ENCODE results near the gene DBNDD1. TPM values are rescaled to one million over a fixed set of nuclear protein-coding genes. Genes with fewer than 3 reads are reported as not detected.

Gene DBNDD1
- total RNA-seq, 1 experiment from 2014 or later: 71.4 TPM

GRCh38 chr16:90027611-90028010, 8.4 kb upstream of the DBNDD1 start:
- peak; percentile 45 for DNase-seq
- no peaks in the 10 kb centered on the region for H3K27me3 ChIP-seq (ENCODE audit: control insufficient read depth, insufficient read depth, low read length)

DNA sequence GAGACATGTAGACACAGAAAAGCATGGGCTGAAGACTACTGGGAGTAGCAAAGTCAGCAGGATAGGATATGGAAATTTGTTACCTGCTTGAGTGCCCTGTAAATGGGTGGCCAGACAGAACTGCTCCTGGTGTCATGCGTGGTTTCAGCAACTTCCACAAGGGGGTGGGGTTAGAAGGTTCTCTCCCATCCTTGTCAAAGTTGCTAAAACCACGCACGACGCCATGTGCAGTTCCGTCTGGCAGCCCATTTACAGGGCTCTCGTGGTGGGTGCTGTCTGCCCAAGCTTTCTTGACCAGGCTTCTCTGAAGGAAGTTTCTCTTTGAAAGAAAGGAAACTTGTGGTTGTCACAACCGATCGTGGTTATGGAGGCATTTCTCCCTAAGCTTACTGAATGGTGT, 6.9 kb upstream of the DBNDD1 start:
- no peaks in the 10 kb centered on the region for H3K27me3 ChIP-seq (ENCODE audit: control insufficient read depth, insufficient read depth, low read length)
- H3K4me3 ChIP-seq (ENCODE audit: insufficient read depth, low read depth, low read length): no peak overlapping the region
- H3K36me3 ChIP-seq (replicated peaks; ENCODE audit: control insufficient read depth, insufficient read depth, low read length): peaks cover under 1% of the 10 kb centered on the region; the same call in 1 of the 2 replicates
- DNase-seq: peak; percentile 77

More at GRCh38 chr16:90027611-90028010, 8.4 kb upstream of the DBNDD1 start:
- no peak overlapping the region for H3K4me3 ChIP-seq (ENCODE audit: insufficient read depth, low read depth, low read length)
- H3K36me3 ChIP-seq (replicated peaks; ENCODE audit: control insufficient read depth, insufficient read depth, low read length): peaks cover 5% of the 10 kb centered on the region; the same call in 1 of the 2 replicates

DNA sequence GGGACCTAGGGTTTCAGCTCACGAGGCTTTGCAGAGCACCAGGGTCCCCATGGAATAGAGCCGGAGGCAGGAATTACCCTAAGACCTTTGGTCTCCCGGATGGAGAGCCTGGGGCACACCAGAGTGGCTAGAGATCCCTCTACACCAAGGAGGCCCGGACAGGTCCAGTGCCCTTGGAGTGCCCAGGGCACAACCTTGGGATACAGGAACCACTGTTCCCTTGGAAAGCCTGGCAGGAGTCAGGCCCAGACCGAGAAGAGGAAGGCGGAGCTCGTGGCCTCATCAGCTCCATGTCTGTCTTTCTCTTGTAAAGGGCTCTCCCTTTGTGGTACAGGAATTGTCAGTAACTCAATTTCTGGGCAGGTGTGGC, 3.8 kb upstream of the DBNDD1 start:
- Histone ChIP-seq H3K4me3 (ENCODE audit: insufficient read depth, low read depth, low read length) (peak overlapping the region; percentile 50), H3K36me3 (replicated peaks; ENCODE audit: control insufficient read depth, insufficient read depth, low read length) (no peaks in the 10 kb centered on the region; the same call in 1 of the 2 replicates), H3K27me3 (ENCODE audit: control insufficient read depth, insufficient read depth, low read length) (0 out of 2 replicates have a peak, but pooled peaks cover 1% of the 10 kb centered on the region)
- no peak for DNase-seq

GRCh38 chr16:90022209-90023077, 3.2 kb upstream of the DBNDD1 start:
- H3K4me3 ChIP-seq (ENCODE audit: insufficient read depth, low read depth, low read length): peak overlapping the region; percentile 50

DNA sequence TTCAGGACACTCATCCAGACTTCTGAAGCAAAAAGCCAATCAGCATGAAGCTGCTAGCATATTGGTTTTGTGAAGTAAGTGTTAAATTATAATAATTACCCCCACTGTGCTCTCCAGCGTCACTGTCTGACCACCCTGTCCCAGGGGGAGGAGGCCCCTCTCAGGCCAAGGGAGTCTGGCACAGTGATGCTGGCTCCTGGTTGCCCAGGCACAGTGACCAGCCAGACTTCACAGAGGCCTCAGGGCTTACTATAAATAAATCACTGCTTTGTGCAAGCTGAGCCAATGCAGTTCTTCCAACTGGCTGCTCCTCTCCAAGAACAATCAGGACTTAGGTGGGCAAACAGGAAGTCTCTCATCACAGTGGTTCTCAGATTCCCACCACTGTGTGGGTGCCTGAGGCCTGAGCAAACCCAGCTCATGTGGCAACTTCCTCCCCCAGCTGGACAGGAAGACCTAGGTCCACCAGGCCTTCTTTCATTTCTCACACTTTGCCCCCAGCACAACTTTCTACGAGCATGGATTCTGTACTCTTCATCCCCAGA, 1.7 kb upstream of the DBNDD1 start:
- H3K36me3 ChIP-seq (replicated peaks; ENCODE audit: control insufficient read depth, insufficient read depth, low read length): no peaks in the 10 kb centered on the region
- H3K27me3 ChIP-seq (ENCODE audit: control insufficient read depth, insufficient read depth, low read length): peaks cover 1% of the 10 kb centered on the region; the same call in 1 of the 2 replicates
- no peak for DNase-seq
- H3K4me3 ChIP-seq (ENCODE audit: insufficient read depth, low read depth, low read length): no peak overlapping the region

More at GRCh38 chr16:90022209-90023077, 3.2 kb upstream of the DBNDD1 start:
- no peak for DNase-seq
- H3K36me3 ChIP-seq (replicated peaks; ENCODE audit: control insufficient read depth, insufficient read depth, low read length): no peaks in the 10 kb centered on the region
- peaks cover 1% of the 10 kb centered on the region; the same call in 1 of the 2 replicates for H3K27me3 ChIP-seq (ENCODE audit: control insufficient read depth, insufficient read depth, low read length)

DNA sequence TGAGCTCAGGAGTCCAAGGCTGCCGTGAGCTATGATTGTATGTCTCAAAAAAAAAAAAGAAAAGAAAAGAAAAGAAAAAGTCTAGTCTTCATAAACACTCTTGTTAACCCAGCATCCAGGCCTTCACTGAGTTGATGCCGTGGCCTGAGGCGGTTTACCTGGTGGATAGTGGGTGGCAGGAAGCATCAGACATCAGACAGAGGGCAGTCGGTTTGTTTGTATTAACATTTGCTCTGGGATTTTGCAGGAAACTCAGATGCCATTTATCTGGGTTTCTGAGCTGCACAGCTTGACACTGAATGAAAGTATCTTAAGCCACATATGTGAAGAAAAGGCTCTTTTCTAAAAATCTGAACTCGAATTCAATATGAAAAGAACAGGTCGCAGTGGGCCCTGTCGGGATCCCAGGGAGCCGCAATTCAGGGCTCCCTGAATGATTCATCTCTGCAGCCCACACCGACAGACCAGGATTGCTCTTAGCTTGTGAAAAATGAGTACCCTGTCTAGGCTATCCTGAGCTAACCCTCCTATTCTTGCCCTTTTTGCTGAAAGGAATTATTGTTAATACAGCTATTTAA, 1.1 kb upstream of the DBNDD1 start:
- peak; percentile 78 for DNase-seq
- Histone ChIP-seq H3K36me3 (replicated peaks; ENCODE audit: control insufficient read depth, insufficient read depth, low read length) (no peaks in the 10 kb centered on the region; the same call in 1 of the 2 replicates), H3K27me3 (ENCODE audit: control insufficient read depth, insufficient read depth, low read length) (peaks cover 1% of the 10 kb centered on the region; the same call in 1 of the 2 replicates), H3K4me3 (ENCODE audit: insufficient read depth, low read depth, low read length) (peak overlapping the region; percentile 60)

- peak; percentile 99 for DNase-seq
- Histone ChIP-seq H3K36me3 (replicated peaks; ENCODE audit: control insufficient read depth, insufficient read depth, low read length) (no peaks in the 10 kb centered on the region; the same call in 1 of the 2 replicates), H3K27me3 (ENCODE audit: control insufficient read depth, insufficient read depth, low read length) (peaks cover 1% of the 10 kb centered on the region; the same call in 1 of the 2 replicates), H3K4me3 (ENCODE audit: insufficient read depth, low read depth, low read length) (peak overlapping the region; percentile 60)
Measured at GRCh38 chr16:90019543-90020259, 445 bp upstream of the DBNDD1 start.

GRCh38 chr16:90018297-90018651, 982 bp downstream of the DBNDD1 start:
- no peak for DNase-seq
- Histone ChIP-seq H3K27me3 (ENCODE audit: control insufficient read depth, insufficient read depth, low read length) (peaks cover 1% of the 10 kb centered on the region; the same call in 1 of the 2 replicates), H3K4me3 (ENCODE audit: insufficient read depth, low read depth, low read length) (peak overlapping the region; percentile 82), H3K36me3 (replicated peaks; ENCODE audit: control insufficient read depth, insufficient read depth, low read length) (no peaks in the 10 kb centered on the region; the same call in 1 of the 2 replicates)

DNA sequence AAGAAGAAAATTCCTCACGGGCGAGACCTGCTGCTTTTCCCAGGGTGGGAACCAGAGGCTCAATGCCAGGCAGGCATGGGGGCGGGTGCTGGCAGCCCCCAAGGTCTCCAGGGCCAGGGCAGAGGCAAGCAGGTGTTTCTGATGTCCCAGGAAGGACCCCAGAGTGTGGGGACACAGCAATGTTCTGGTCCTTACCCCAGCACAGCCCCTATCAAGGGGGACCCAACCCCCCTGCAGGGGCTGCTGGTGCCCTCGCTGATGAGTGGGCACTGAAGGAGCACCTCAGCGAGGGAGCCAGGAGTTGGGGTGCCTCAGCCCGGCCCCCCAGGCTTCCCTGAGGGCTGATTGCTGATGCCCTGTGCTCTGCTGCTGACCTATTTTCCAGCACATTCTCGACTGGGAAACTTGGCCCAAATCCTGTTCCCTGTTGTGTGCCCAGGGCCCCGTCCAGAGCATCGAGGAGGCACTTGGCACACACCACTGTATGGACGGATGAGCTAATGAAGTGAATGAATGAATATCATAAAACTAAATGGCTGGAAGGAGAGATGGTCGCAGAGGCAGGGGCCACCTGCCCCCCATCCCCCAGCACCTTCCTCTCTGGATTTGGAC, 2.8 kb downstream of the DBNDD1 start:
- Histone ChIP-seq H3K4me3 (ENCODE audit: insufficient read depth, low read depth, low read length) (no peak overlapping the region), H3K27me3 (ENCODE audit: control insufficient read depth, insufficient read depth, low read length) (peaks cover 1% of the 10 kb centered on the region; the same call in 1 of the 2 replicates), H3K36me3 (replicated peaks; ENCODE audit: control insufficient read depth, insufficient read depth, low read length) (no peaks in the 10 kb centered on the region; the same call in 1 of the 2 replicates)
- DNase-seq: no peak

DNA sequence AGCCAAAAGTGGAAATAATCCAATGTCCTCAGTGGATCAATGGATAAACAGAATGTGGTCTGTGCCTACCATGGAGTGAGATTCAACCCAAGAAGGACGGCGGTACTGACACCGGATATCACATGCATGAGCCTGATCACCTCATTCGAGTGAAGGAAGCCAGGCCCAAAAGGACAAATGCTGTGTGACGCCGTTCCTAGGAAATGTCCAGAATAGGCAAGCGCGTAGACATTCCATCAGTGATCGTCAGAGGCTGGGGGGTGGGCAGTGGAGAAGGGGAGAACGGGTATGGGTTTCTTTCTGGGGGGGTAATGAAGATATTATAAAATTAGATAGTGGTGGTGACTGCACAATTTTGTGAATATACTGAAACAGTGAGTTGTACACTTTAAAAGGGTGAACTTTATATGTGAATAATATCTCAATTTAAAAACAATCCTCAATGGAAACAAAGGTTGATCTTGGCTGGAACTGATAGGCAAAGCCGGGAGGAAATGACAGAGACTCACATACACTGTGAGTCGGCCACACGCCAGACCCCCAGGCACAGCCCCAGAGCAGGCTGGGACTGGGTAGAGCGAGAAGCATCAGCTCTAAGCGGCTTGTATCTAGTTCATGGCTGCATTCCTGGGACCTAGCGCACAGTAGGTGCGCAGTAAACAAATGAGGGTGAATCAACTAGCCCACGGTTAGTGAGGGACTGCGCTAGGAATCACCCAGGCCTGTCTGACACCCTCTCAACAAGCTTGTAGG, 3.5 kb downstream of the DBNDD1 start:
- Histone ChIP-seq H3K27me3 (ENCODE audit: control insufficient read depth, insufficient read depth, low read length) (peaks cover 1% of the 10 kb centered on the region; the same call in 1 of the 2 replicates), H3K4me3 (ENCODE audit: insufficient read depth, low read depth, low read length) (no peak overlapping the region), H3K36me3 (replicated peaks; ENCODE audit: control insufficient read depth, insufficient read depth, low read length) (no peaks in the 10 kb centered on the region; the same call in 1 of the 2 replicates)
- DNase-seq: no peak

DNA sequence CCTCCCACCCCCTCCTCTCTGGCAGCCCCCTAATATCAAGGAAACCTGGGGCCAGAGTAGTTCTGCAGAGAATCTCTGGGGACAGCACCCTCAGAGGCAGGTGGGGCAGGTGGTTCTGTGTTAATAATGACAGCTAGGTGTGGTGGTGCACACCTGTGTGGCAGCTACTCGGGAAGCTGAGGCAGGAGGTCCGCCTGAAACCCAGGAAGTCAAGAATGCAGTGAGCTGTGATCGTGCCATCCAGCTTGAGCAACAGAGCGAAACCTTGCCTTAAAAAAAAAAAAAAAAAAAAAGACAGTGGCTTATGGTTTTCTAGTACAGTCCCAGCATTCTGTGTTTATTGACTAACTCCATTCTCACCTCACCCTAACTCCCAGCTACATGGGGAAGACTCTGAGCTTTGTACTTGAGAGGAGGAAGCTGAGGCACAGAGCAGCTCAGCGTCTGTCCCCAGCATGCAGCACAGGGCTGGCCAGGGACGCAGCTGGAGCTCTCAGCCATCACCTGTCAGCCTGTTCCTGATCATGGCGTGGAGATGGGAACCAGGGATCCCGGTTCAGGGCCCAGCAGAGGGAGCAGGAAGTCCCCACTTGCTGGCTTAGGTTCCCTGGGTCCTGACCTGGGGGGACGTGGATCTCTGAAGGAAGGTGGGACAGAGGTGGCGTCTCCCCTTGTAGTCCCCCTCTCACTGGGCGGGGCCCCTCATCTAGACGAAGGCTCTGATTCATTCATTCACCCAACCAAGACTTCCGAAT, 6.1 kb downstream of the DBNDD1 start:
- no peak for DNase-seq
- Histone ChIP-seq H3K27me3 (ENCODE audit: control insufficient read depth, insufficient read depth, low read length) (no peaks in the 10 kb centered on the region; the same call in 1 of the 2 replicates), H3K36me3 (replicated peaks; ENCODE audit: control insufficient read depth, insufficient read depth, low read length) (no peaks in the 10 kb centered on the region; the same call in 1 of the 2 replicates), H3K4me3 (ENCODE audit: insufficient read depth, low read depth, low read length) (no peak overlapping the region)

DNA sequence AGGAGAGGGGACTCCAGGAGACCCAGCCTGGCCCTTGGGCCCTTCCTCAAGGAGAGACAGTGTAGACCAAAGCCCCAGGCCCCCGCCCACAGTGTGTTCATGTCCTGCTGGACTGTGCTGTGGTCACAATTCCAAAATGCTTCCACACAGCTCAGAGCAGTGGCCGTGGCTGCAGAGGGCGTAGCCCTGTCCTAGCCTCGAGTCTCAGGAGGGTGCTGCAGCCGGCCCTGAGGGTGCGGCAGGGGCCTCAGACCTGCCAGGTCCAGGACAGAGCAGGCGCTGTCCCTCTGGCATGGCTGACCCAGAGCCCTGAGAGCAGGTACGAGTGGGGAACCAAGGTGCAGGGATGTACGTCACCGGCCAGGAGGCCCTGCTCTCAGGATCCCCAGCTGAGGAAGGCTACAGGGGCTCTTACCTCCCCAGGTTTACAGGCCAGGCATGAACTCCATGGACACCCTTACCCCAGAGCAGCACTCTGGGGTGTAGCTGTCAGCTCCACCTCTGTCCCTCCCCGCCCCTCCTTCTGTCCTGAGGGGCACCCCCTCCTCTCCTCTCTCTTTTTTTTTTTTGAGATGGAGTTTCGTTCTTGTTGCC, 7.3 kb downstream of the DBNDD1 start:
- Histone ChIP-seq H3K4me3 (ENCODE audit: insufficient read depth, low read depth, low read length) (no peak overlapping the region), H3K27me3 (ENCODE audit: control insufficient read depth, insufficient read depth, low read length) (no peaks in the 10 kb centered on the region), H3K36me3 (replicated peaks; ENCODE audit: control insufficient read depth, insufficient read depth, low read length) (no peaks in the 10 kb centered on the region; the same call in 1 of the 2 replicates)
- no peak for DNase-seq

All from H7 (cell line).